ENCODE results near the gene RHOT2.

The RHOT2 gene

DNA sequence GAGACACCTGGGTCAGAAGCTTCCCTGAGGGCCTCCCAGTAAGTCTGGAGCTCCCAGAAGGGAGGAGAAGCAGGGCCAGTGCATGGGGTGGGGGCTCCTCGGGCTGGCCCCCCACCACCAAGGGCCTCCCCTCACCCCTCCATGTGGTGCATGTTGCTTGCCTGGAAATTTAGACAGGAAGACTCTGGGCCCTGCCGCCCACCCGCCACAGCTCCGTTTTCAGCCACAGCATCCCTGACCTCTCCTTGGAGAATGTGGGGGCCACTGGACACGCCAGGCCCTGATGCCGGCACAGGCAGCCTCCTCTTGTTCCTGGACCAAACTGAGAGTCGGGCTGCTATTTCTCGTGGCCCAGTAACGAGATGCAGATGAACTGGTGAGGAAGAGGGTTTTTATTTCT lies 29.1 kb upstream of the RHOT2 start:
- TF ChIP-seq, protein P1, sequence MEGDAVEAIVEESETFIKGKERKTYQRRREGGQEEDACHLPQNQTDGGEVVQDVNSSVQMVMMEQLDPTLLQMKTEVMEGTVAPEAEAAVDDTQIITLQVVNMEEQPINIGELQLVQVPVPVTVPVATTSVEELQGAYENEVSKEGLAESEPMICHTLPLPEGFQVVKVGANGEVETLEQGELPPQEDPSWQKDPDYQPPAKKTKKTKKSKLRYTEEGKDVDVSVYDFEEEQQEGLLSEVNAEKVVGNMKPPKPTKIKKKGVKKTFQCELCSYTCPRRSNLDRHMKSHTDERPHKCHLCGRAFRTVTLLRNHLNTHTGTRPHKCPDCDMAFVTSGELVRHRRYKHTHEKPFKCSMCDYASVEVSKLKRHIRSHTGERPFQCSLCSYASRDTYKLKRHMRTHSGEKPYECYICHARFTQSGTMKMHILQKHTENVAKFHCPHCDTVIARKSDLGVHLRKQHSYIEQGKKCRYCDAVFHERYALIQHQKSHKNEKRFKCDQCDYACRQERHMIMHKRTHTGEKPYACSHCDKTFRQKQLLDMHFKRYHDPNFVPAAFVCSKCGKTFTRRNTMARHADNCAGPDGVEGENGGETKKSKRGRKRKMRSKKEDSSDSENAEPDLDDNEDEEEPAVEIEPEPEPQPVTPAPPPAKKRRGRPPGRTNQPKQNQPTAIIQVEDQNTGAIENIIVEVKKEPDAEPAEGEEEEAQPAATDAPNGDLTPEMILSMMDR (conservative IDR thresholded peaks at IDR 0.05), result no peak
- TF ChIP-seq ZFX (IDR thresholded peaks at IDR 0.05), result no peak
- H3K27ac ChIP-seq, result peak overlapping the region; percentile 98; the same call in 1 of the 2 replicates

DNA sequence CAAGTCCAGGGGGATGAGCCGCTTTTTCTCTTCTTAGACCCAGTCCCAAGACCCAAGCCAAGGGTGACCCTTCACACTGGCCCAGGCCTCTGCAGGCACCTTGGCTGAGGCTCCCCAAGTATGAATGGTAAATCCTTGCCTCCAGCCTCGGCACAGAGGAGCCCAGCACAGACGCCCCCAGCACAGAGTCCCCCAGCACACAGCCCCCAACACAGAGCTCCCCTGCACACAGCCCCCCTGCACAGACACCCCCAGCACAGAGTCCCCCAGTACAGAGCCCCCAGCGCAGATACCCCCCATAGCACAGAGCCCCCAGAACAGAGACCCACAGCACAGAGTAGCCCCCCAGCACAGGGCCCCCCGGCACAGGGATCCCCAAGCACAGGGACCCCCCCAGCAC lies 27.3 kb upstream of the RHOT2 start:
- peak overlapping the region; percentile 99; the same call in 1 of the 2 replicates for H3K27ac ChIP-seq
- no peak for TF ChIP-seq ZFX (IDR thresholded peaks at IDR 0.05)
- TF ChIP-seq, protein P1 (conservative IDR thresholded peaks at IDR 0.05), result no peak

DNA sequence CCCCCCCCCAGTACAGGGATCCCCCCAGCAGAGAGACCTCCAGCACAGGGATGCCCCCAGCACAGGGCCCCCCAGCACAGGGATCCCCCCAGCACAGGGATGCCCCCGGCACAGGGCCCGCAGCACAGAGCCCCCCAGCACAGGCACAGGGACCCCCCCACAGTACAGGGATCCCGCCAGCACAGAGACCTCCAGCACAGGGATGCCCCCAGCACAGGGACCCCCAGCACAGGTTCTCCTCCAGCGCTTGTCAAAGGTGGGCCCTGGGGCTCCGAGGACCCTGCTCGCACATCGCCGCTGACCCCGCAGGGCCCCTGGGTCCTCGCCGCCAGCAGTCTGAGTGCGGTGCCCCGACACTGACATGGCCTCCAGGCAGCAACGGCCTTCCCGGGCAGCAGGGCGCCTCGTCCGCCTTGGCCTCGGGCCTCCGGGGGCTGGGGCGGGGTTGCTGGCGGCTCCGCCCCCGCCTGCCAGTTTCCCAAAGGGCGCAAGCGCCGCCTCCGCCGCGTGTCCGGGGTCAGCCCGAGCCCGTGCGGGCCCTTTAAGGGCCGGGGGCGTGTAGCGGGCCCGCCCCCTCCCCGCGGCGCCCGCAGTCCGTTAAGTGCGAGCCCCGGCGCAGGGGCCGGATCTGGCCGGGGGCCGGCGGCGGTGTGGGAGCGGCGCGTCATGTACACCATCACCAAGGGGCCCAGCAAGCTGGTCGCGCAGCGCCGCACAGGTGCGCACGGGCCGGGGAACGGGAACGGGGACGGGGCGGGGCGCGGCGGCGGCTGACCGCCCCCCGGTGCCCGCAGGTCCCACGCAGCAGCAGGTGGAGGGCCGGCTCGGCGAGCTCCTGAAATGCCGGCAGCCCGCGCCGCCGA lies 26.4 kb upstream of the RHOT2 start, which contains the start of gene MCRIP2:
Gene MCRIP2 (plus strand): TSS at position 503 of the 863 bp plus-strand sequence. CDS start 164 bp downstream, at position 667.
- H3K27ac ChIP-seq, result peak within 1 kb of the TSS; percentile 99
- TF ChIP-seq, protein P1 (conservative IDR thresholded peaks at IDR 0.05), result no peak
- TF ChIP-seq ZFX (IDR thresholded peaks at IDR 0.05), result no peak

DNA sequence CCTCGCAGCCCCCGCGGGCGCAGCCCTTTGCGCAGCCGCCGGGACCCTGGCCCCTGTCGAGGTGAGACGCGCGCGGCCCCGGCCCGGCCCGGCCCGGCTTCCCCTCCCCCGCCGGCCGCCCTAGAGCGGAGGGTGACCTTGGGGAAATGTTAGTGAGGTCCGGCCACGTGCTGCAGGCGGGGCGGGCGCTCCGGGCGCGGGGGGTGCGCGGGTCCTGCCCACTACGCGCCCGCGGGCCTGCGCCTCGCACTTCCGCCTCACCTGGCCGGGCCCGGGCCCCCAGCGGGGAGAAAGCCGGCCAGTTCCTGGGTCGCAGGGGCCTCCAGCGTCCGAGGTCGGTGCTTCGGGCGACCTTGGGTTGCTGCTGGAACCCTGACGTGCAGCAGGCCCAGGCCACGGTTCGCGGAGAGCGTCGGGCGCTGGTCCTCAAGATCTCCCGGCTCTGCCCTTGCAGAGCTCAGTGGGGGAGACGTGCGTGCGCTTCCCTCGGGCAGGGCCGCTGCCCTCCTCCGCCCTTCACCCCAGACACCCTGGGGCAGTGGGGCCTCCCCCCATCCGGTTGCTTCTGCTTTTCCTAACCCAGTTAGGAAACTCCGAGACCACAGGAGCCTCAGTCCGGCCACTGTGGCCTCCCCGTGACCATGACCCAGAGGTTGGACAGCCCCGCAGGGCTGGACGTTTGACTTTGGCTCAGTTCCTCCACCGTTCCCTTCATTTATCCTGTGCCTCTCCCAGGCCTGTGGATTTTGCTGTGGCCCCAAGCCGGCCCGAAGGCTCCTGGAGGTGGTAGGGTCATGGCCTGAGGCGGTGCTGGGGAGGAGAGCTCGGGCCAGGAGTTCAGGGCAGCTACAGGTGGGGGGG lies 25.5 kb upstream of the RHOT2 start:
- peak overlapping the region; percentile 99 for H3K27ac ChIP-seq
- TF ChIP-seq, protein P1 (conservative IDR thresholded peaks at IDR 0.05), result no peak
- peak; percentile 82 for TF ChIP-seq ZFX (IDR thresholded peaks at IDR 0.05)

DNA sequence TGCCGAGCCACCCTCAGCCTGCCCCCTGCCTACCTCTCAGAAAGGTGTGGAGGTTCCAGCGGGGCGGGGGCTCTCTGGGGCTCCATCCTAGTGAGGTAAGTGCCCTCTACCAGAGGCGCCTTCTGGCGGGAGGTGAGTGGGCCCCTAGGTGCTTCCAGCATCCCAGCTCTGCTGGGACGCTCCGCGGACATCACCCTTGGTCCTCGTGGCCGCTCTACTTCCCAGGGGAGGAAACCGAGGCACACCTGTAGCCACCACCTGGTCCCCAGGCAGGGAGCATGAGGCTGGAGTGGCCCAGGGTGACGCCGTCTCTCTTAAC lies 24.9 kb upstream of the RHOT2 start:
- H3K27ac ChIP-seq, result peak overlapping the region; percentile 99
- TF ChIP-seq, protein P1 (conservative IDR thresholded peaks at IDR 0.05), result no peak
- TF ChIP-seq ZFX (IDR thresholded peaks at IDR 0.05), result no peak

DNA sequence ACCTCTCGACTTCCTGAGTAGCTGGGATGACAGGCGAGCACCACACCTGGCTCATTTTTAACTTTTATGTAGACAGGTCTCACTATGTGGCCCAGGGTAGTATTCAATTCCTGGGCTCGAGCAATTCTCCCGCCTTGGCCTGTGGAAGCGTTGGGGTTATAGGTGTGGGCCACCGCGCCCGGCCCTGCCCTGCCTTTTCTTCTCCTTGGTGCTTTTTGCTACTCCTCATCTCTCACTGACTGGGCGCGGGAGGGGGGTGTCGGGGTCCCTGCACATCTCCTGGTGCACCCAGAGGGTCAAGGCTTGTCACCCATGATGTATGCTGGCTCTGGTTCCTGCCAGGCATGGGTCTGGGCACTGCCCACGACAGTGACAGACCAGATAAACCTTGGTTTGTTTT lies 23.4 kb upstream of the RHOT2 start:
- H3K27ac ChIP-seq, result peak overlapping the region; percentile 99; the same call in 1 of the 2 replicates

More for the DNA sequence above, 23.4 kb upstream of the RHOT2 start:
- TF ChIP-seq ZFX (IDR thresholded peaks at IDR 0.05), result no peak
- TF ChIP-seq, protein P1 (conservative IDR thresholded peaks at IDR 0.05), result no peak
